IMR-90 (cell line): ENCODE measurements around the gene GPR107.

Experiments
- CEBPB ChIP-seq: IDR thresholded peaks from 2 replicates; pipeline ENCODE4 v1.6.1; 2012; ENCODE audit warnings: low read depth, low read length, improper control_type of control experiment
- ELK1 ChIP-seq: fragments of 150-350 bp; IDR thresholded peaks from 2 replicates; pipeline ENCODE4 v1.6.1; 2016; ENCODE audit warnings: low read depth, mild to moderate bottlenecking, low read length, moderate library complexity, borderline replicate concordance
- MXI1 ChIP-seq: IDR thresholded peaks from 2 replicates; pipeline ENCODE4 v1.6.1; 2012; ENCODE audit warnings: low read depth, mild to moderate bottlenecking, low read length, moderate library complexity, borderline replicate concordance
- TF ChIP-seq, protein P1 (sequence below): conservative IDR thresholded peaks from 2 replicates; pipeline ENCODE4 v1.5.1; 2012; ENCODE audit warnings: mild to moderate bottlenecking, low read depth, low read length, improper control_type of control experiment

DNA sequence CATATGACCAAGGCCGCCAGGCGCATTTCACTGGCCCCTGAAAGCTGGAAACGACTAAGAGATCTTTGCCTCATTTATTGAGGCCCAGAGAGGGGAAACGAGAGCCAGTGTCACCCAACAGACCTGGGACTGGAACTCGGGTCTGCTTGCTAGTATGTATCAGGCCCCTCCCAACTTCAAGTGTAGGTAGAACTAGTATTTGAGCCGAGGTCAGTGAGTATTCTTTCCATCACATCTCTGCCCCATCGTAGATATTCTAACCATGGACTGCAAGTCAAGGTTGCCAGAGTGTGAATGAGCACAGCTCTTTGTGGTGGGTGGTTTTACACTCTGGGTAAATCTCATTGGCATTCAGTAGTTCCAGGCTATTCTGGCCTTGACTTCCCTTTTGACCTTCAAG is 42.2 kb downstream of the GPR107 start:
- TF ChIP-seq MXI1 (no peak), CEBPB (no peak), ELK1 (no peak)
- TF ChIP-seq, protein P1, sequence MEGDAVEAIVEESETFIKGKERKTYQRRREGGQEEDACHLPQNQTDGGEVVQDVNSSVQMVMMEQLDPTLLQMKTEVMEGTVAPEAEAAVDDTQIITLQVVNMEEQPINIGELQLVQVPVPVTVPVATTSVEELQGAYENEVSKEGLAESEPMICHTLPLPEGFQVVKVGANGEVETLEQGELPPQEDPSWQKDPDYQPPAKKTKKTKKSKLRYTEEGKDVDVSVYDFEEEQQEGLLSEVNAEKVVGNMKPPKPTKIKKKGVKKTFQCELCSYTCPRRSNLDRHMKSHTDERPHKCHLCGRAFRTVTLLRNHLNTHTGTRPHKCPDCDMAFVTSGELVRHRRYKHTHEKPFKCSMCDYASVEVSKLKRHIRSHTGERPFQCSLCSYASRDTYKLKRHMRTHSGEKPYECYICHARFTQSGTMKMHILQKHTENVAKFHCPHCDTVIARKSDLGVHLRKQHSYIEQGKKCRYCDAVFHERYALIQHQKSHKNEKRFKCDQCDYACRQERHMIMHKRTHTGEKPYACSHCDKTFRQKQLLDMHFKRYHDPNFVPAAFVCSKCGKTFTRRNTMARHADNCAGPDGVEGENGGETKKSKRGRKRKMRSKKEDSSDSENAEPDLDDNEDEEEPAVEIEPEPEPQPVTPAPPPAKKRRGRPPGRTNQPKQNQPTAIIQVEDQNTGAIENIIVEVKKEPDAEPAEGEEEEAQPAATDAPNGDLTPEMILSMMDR, result no peak
